Keratinocyte (primary cell): ENCODE results near the gene PLCH2. TPM values are rescaled to one million over a fixed set of nuclear protein-coding genes. Genes with fewer than 3 reads are reported as not detected.

ENCODE experiments used
- DNase-seq: peaks from one replicate; pipeline ENCODE4 v3.0.0-alpha.2; 2011; ENCODE audit warnings: low read depth, missing footprints, low spot score
- FAIRE-seq: peaks from 2 replicates; lab custom pipeline; 2011; peaks lifted over from hg19 to GRCh38; lab: Jason Lieb, UNC
- H2AFZ ChIP-seq: 2 replicates; pipeline ENCODE4 v1.6.0; 2012; ENCODE audit warnings: low read length, control low read depth, inconsistent platforms; ENCODE audit not compliant: control insufficient read depth
- H3K27ac ChIP-seq: 2 replicates; pipeline ENCODE4 v1.5.1; 2011; ENCODE audit warnings: low read length; ENCODE audit not compliant: control insufficient read depth, insufficient read depth
- H3K27me3 ChIP-seq: 3 replicates; pipeline ENCODE4 v1.6.0; 2011; ENCODE audit warnings: low read length; ENCODE audit not compliant: control insufficient read depth, insufficient read depth; ENCODE audit errors: extremely low read depth
- H3K36me3 ChIP-seq, 2 experiments: 2 replicates in 1 of 2; 3 replicates in 1 of 2; pipeline ENCODE4 v1.5.1; 2011; ENCODE audit warnings: low read length in 2 of 2, mild to moderate bottlenecking in 1 of 2; ENCODE audit not compliant: control insufficient read depth in 2 of 2, insufficient read depth in 2 of 2; ENCODE audit errors: extremely low read depth in 1 of 2
- H3K4me1 ChIP-seq: 3 replicates; pipeline ENCODE4 v1.5.1; 2011; ENCODE audit warnings: low read length; ENCODE audit not compliant: control insufficient read depth, insufficient read depth; ENCODE audit errors: extremely low read depth
- H3K4me2 ChIP-seq: 3 replicates; pipeline ENCODE4 v1.6.0; 2011; ENCODE audit warnings: low read depth, low read length; ENCODE audit not compliant: control insufficient read depth, insufficient read depth; ENCODE audit errors: extremely low read depth
- H3K4me3 ChIP-seq, 3 experiments: fragments of 200-600 bp in 1 of 3; sonication (generic) in 1 of 3; 2 replicates in 2 of 3; 3 replicates in 1 of 3; pipeline ENCODE4 v1.5.1; 2011 to 2016; ENCODE audit warnings: low read length in 3 of 3, mild to moderate bottlenecking in 3 of 3, control low read depth in 2 of 3, inconsistent platforms in 1 of 3, low read depth in 1 of 3, mixed read lengths in 1 of 3, mixed run types in 1 of 3, moderate library complexity in 1 of 3; ENCODE audit not compliant: control insufficient read depth in 2 of 3, insufficient read depth in 2 of 3; ENCODE audit errors: extremely low read depth in 1 of 3
- H3K79me2 ChIP-seq: 2 replicates; pipeline ENCODE4 v1.6.0; 2012; ENCODE audit warnings: low read length; ENCODE audit not compliant: control insufficient read depth, insufficient read depth
- H3K9ac ChIP-seq: 3 replicates; pipeline ENCODE4 v1.6.0; 2011; ENCODE audit warnings: low read length; ENCODE audit not compliant: control insufficient read depth, insufficient read depth; ENCODE audit errors: extremely low read depth
- H3K9me1 ChIP-seq: 3 replicates; pipeline ENCODE4 v1.6.0; 2011; ENCODE audit warnings: low read length; ENCODE audit not compliant: control insufficient read depth, insufficient read depth; ENCODE audit errors: extremely low read depth
- H3K9me3 ChIP-seq: 2 replicates; pipeline ENCODE4 v1.5.1; 2012; ENCODE audit warnings: low read depth, low read length; ENCODE audit not compliant: control insufficient read depth
- H4K20me1 ChIP-seq: 3 replicates; pipeline ENCODE4 v1.6.0; 2011; ENCODE audit warnings: low read length; ENCODE audit not compliant: control insufficient read depth, insufficient read depth; ENCODE audit errors: extremely low read depth
- EZH2 ChIP-seq: IDR thresholded peaks from one replicate; pipeline ENCODE4 v1.6.1; 2012; ENCODE audit warnings: inconsistent platforms, mild to moderate bottlenecking, low read length, moderate library complexity
- dilution Hi-C: fragments of 300-500 bp; cut with MboI; formaldehyde crosslinking; loops from one replicate; pipeline ENCODE4 v1.7.0; 2020; ENCODE audit warnings: low sequenced_read_pairs; ENCODE audit not compliant: extremely low pct_ligation_motif_present
- polyA plus RNA-seq, 5 experiments: library from polyadenylated mRNA; depleted of rRNA in 3 of 5; stranded (reverse) in 3 of 5; stranded (forward) in 1 of 5; unstranded in 1 of 5; fragments of >200 nt; gene quantifications; 1 replicate in 1 of 5; 2 replicates in 3 of 5; 3 replicates in 1 of 5; pipeline versions ENCODE4 v1.2.1 to v1.2.3, GENCODE V29; 2011 to 2012; ENCODE audit warnings: missing spikeins in 2 of 5, low read depth in 1 of 5, low replicate concordance in 1 of 5
- TF ChIP-seq, protein P1 (sequence below), 3 experiments: IDR thresholded peaks in 1 of 3; conservative IDR thresholded peaks in 1 of 3; optimal IDR thresholded peaks in 1 of 3; 2 replicates in 2 of 3; 3 replicates in 1 of 3; pipeline versions ENCODE3 to v1.5.1; 2011; ENCODE audit warnings: low read length in 3 of 3, mild to moderate bottlenecking in 3 of 3, moderate library complexity in 2 of 3, control low read depth in 1 of 3, inconsistent platforms in 1 of 3; ENCODE audit not compliant: insufficient read depth in 2 of 3; ENCODE audit errors: extremely low read depth in 1 of 3

The PLCH2 gene
- polyA plus RNA-seq, 1 donor (not counting 4 experiments of a cell fraction or from before 2014, with no cell fraction given) = 57.4 TPM

DNA sequence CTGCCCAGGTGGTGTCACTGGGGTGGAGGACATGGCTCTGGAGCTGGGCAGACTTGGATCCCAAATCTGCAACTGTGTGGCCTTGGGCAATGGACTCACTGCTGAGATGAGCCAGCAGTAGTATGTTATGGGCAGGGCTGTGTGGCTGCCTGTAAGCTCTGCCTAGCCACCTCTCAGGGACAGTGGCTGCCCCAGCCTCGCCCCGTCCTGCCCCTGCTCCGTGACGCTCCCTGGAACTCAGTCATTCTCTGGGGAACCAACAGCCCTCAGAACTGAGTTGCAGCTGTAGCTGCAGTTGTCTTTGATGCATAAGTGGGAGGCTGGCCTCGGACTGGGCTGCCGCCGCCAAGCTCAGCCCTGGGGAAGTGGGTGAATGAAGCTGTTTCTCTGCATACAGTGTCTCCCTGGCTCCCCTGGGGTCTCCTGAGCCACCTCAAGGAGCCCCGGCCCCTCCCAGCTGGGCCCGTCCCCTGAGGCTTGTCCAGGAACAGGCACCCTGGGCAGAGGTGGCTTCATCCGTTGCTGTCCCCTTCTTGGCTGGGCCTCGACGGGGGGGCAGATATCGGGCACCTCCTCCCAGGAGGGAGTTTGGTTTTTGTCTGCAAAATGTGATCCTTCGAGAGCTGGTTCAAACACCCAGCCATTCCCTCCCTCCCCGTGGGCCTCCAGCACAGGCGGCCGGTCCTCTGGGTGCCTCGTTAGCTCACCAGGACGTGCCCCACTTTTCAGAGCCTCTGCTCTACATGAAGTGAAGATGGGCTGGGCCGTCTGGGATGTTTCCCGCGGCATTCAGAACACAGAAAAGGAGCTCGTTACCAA is 26.2 kb upstream of the PLCH2 start:
- Histone ChIP-seq H2AFZ (no peak overlapping the region), H3K36me3 (peaks cover 0 to 16% of the 10 kb centered on the region in 2 experiments), H3K4me3 (no peak overlapping the region), H3K4me2 (no peak overlapping the region), H3K27ac (peak overlapping the region; percentile 20), H3K4me1 (peaks cover 44% of the 10 kb centered on the region), H3K9me3 (no peaks in the 10 kb centered on the region), H3K27me3 (no peaks in the 10 kb centered on the region), H3K9me1 (peaks cover 3% of the 10 kb centered on the region), H4K20me1 (peaks cover 13% of the 10 kb centered on the region), H3K9ac (no peak overlapping the region), H3K79me2 (peaks cover 85% of the 10 kb centered on the region)
- FAIRE-seq = peak; percentile 73
- DNase-seq = no peak
- no peak for TF ChIP-seq EZH2
- TF ChIP-seq, protein P1, sequence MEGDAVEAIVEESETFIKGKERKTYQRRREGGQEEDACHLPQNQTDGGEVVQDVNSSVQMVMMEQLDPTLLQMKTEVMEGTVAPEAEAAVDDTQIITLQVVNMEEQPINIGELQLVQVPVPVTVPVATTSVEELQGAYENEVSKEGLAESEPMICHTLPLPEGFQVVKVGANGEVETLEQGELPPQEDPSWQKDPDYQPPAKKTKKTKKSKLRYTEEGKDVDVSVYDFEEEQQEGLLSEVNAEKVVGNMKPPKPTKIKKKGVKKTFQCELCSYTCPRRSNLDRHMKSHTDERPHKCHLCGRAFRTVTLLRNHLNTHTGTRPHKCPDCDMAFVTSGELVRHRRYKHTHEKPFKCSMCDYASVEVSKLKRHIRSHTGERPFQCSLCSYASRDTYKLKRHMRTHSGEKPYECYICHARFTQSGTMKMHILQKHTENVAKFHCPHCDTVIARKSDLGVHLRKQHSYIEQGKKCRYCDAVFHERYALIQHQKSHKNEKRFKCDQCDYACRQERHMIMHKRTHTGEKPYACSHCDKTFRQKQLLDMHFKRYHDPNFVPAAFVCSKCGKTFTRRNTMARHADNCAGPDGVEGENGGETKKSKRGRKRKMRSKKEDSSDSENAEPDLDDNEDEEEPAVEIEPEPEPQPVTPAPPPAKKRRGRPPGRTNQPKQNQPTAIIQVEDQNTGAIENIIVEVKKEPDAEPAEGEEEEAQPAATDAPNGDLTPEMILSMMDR (optimal IDR thresholded peaks at IDR 0.05 in 1 of 3, IDR thresholded peaks at IDR 0.05 in 1 of 3, conservative IDR thresholded peaks at IDR 0.05 in 1 of 3; ENCODE audit: extremely low read depth in 1 of 3, insufficient read depth in 2 of 3, low read length in 3 of 3) = no peak
- dilution Hi-C loops = no loop called here

DNA sequence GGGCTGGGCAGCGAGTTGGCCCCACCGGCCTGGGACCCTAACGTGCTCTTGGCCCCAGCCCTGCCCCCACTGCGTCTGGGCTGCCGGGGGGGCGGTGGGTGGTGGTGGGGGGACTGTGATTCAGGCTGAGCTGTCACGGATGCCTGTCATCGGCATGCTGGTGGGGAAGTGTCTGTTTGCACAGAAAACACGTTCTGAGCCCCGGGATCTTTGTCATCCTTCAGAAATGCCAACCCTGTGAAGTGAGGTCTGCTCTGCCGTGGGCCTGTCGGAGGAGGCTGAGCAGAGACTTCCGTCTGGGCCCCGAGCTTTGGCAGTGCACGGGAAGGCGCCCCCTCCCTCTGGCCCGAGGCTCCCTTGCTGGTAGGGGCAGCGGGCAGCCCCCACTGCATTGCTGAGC is 24.3 kb upstream of the PLCH2 start:
- H3K27me3 ChIP-seq = no peaks in the 10 kb centered on the region
- peak; percentile 83 for FAIRE-seq
- no peaks in the 10 kb centered on the region for H3K9me3 ChIP-seq
- peak overlapping the region; percentile 37 for H3K9ac ChIP-seq
- no peak for TF ChIP-seq EZH2
- TF ChIP-seq, protein P1 (optimal IDR thresholded peaks at IDR 0.05 in 1 of 3, IDR thresholded peaks at IDR 0.05 in 1 of 3, conservative IDR thresholded peaks at IDR 0.05 in 1 of 3; ENCODE audit: extremely low read depth in 1 of 3, insufficient read depth in 2 of 3, low read length in 3 of 3) = no peak
- dilution Hi-C loops = no loop called here
- no peak overlapping the region for H2AFZ ChIP-seq
- H3K27ac ChIP-seq = peak overlapping the region; percentile 73
- DNase-seq = no peak
- H4K20me1 ChIP-seq = peaks cover 11% of the 10 kb centered on the region
- peaks cover 58% of the 10 kb centered on the region for H3K4me1 ChIP-seq
- H3K9me1 ChIP-seq = peaks cover 3% of the 10 kb centered on the region
- peaks cover 85% of the 10 kb centered on the region for H3K79me2 ChIP-seq
- H3K4me3 ChIP-seq = no peak overlapping the region
- peak overlapping the region; percentile 41 for H3K4me2 ChIP-seq
- H3K36me3 ChIP-seq = peaks cover 2 to 16% of the 10 kb centered on the region in 2 experiments
